ENCODE results near the gene YBX2.

Gene YBX2

GRCh38 chr17:7262935-7263800, 31.3 kb downstream of the YBX2 start (continued):
- TF ChIP-seq ZNF837 (tag by site-specific recombination; IDR thresholded peaks at IDR 0.05) = no peak
- TF ChIP-seq SP7 (tag by site-specific recombination; IDR thresholded peaks at IDR 0.05) = peak; percentile 27; the same call in 1 of the 2 replicates

- no peaks in the 10 kb centered on the region for H3K9me3 ChIP-seq (ENCODE audit: control insufficient read depth, insufficient read depth, low read depth, low read length)
- POLR2A ChIA-PET = interaction anchor here (1.0 to 1.2 kb wide), 2 partner anchors 28 to 38 kb away, joined by 3 read pairs; partner anchors contain the start of gene DVL2
- peak within 1 kb of the TSS; percentile 80 for H3K27ac ChIP-seq (ENCODE audit: extremely low read depth, low read depth, low read length)
- CTCF ChIA-PET = no interaction called here
- peaks cover 8 to 32% of the 10 kb centered on the region in 2 experiments; a peak in 2 of 3 replicates for H3K36me3 ChIP-seq (ENCODE audit: control insufficient read depth in 2 of 2, insufficient read depth in 1 of 2, low read length in 2 of 2)
- H3K4me3 ChIP-seq (ENCODE audit: low read depth, low read length) = peak within 1 kb of the TSS; percentile 40
- TF ChIP-seq ZNF394 (tag by site-specific recombination; IDR thresholded peaks at IDR 0.05; ENCODE audit: borderline replicate concordance) = no peak
- peaks cover 18% of the 10 kb centered on the region for H3K4me1 ChIP-seq (ENCODE audit: control insufficient read depth, insufficient read depth, low read length)
These were observed 32.1 kb downstream of the YBX2 start, which contains the start of gene CLDN7 for GRCh38 chr17:7262192-7262934. Gene CLDN7, minus strand, starts transcription at chr17:7262478. Its CDS starts 435 bp downstream, at chr17:7262043.

- Histone ChIP-seq H3K9me3 (ENCODE audit: control insufficient read depth, insufficient read depth, low read depth, low read length) (no peaks in the 10 kb centered on the region), H3K4me1 (ENCODE audit: control insufficient read depth, insufficient read depth, low read length) (peaks cover 18% of the 10 kb centered on the region), H3K36me3 (ENCODE audit: control insufficient read depth in 2 of 2, insufficient read depth in 1 of 2, low read length in 2 of 2) (peaks cover 16 to 40% of the 10 kb centered on the region in 2 experiments; a peak in 2 of 3 replicates), H3K4me3 (ENCODE audit: low read depth, low read length) (peak overlapping the region; percentile 40), H3K27ac (ENCODE audit: extremely low read depth, low read depth, low read length) (peak overlapping the region; percentile 41; the same call in 1 of the 2 replicates)
- CTCF ChIA-PET = interaction anchor here (0.6 kb wide), 1 partner anchor 35 kb away, joined by 3 read pairs; no protein-coding TSS in a partner anchor
- POLR2A ChIA-PET = interaction anchor here (1.0 kb wide), 1 partner anchor 37 kb away, joined by 3 read pairs; no protein-coding TSS in a partner anchor
- TF ChIP-seq ZNF76 (tag by site-specific recombination; IDR thresholded peaks at IDR 0.05; ENCODE audit: borderline replicate concordance, low read depth) = no peak
- TF ChIP-seq ZNF223 (tag by site-specific recombination; IDR thresholded peaks at IDR 0.05) = peak; percentile 55; the same call in 1 of the 2 replicates
These were observed 32.9 kb downstream of the YBX2 start for GRCh38 chr17:7261379-7262191.

GRCh38 chr17:7260651-7261378, 33.6 kb downstream of the YBX2 start:
- Histone ChIP-seq H3K4me3 (ENCODE audit: low read depth, low read length) (peak overlapping the region; percentile 40), H3K36me3 (ENCODE audit: control insufficient read depth in 2 of 2, insufficient read depth in 1 of 2, low read length in 2 of 2) (peaks cover 20 to 47% of the 10 kb centered on the region in 2 experiments; a peak in 2 of 3 replicates), H3K4me1 (ENCODE audit: control insufficient read depth, insufficient read depth, low read length) (peaks cover 18% of the 10 kb centered on the region), H3K9me3 (ENCODE audit: control insufficient read depth, insufficient read depth, low read depth, low read length) (no peaks in the 10 kb centered on the region), H3K27ac (ENCODE audit: extremely low read depth, low read depth, low read length) (peak overlapping the region; percentile 5; the same call in 1 of the 2 replicates)
- TF ChIP-seq ZNF214 (tag by site-specific recombination; IDR thresholded peaks at IDR 0.05; ENCODE audit: borderline replicate concordance) = no peak
- TF ChIP-seq ZNF843 (tag by site-specific recombination; IDR thresholded peaks at IDR 0.05) = no peak
- no peak for TF ChIP-seq ZNF121 (tag by site-specific recombination; IDR thresholded peaks at IDR 0.05)
- ChIA-PET CTCF (interaction anchor here (0.6 to 1.4 kb wide), 2 partner anchors 20 to 36 kb away, joined by 3 to 4 read pairs; no protein-coding TSS in a partner anchor), POLR2A (interaction anchor here (0.7 to 0.9 kb wide), 2 partner anchors 19 to 21 kb away, joined by 3 to 5 read pairs; partner anchors contain the start of gene GABARAP)

GRCh38 chr17:7260151-7260550, 34.3 kb downstream of the YBX2 start:
- Histone ChIP-seq H3K27ac (ENCODE audit: extremely low read depth, low read depth, low read length) (peak overlapping the region; percentile 5; the same call in 1 of the 2 replicates), H3K4me3 (ENCODE audit: low read depth, low read length) (no peak overlapping the region), H3K36me3 (ENCODE audit: control insufficient read depth in 2 of 2, insufficient read depth in 1 of 2, low read length in 2 of 2) (peaks cover 26 to 54% of the 10 kb centered on the region in 2 experiments; a peak in 2 of 3 replicates), H3K9me3 (ENCODE audit: control insufficient read depth, insufficient read depth, low read depth, low read length) (no peaks in the 10 kb centered on the region), H3K4me1 (ENCODE audit: control insufficient read depth, insufficient read depth, low read length) (peaks cover 18% of the 10 kb centered on the region)
- ChIA-PET CTCF (interaction anchor here (1.4 kb wide), 1 partner anchor 20 kb away, joined by 4 read pairs; no protein-coding TSS in a partner anchor), POLR2A (interaction anchor here (0.5 to 0.9 kb wide), 3 partner anchors 18 to 296 kb away, joined by 3 to 5 read pairs (median 3); partner anchors contain the start of gene GABARAP)
- TF ChIP-seq PRDM10 (tag by site-specific recombination; IDR thresholded peaks at IDR 0.05) (no peak), ZNF561 (tag by site-specific recombination; IDR thresholded peaks at IDR 0.05; ENCODE audit: borderline replicate concordance) (no peak), ZFP37 (tag by site-specific recombination; IDR thresholded peaks at IDR 0.05) (no peak), PATZ1 (tag by site-specific recombination; IDR thresholded peaks at IDR 0.05) (no peak), ZNF677 (tag by site-specific recombination; IDR thresholded peaks at IDR 0.05) (no peak)

All from HEK293 (cell line).